GM18909 (cell line): ENCODE measurements around the gene UCN3.
"Not testable (repeated sequence)": the region's sequence is repeated elsewhere in the genome, so short reads cannot be mapped to it uniquely, and the experiment has no call there.

Experiments used
- ATAC-seq: cut with Tn5 transposase; IDR thresholded peaks from one replicate; pipeline ENCODE4 v1.9.1; 2021; ENCODE audit warnings: mild to moderate bottlenecking; ENCODE audit not compliant: unreplicated experiment, poor library complexity

The UCN3 gene

DNA sequence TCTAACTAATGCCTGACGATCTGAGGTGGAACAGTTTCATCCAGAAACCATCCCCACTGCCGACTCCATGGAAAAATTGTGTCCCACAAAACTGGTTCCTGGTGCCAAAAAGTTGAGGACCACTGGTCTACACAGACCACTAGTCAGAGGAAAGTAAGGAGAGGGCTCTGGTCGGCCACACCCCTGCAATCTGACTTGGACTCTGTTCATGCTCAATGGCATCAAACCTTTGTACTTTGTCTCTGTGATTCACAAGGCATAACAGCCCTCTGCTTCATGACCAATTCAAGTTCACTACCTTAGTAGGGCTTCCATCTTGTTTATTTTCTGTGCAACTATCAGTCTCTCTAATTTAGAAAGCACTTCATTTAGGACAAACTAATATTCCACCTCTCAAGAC is 38.0 kb downstream of the UCN3 start:
- ATAC-seq: no peak

DNA sequence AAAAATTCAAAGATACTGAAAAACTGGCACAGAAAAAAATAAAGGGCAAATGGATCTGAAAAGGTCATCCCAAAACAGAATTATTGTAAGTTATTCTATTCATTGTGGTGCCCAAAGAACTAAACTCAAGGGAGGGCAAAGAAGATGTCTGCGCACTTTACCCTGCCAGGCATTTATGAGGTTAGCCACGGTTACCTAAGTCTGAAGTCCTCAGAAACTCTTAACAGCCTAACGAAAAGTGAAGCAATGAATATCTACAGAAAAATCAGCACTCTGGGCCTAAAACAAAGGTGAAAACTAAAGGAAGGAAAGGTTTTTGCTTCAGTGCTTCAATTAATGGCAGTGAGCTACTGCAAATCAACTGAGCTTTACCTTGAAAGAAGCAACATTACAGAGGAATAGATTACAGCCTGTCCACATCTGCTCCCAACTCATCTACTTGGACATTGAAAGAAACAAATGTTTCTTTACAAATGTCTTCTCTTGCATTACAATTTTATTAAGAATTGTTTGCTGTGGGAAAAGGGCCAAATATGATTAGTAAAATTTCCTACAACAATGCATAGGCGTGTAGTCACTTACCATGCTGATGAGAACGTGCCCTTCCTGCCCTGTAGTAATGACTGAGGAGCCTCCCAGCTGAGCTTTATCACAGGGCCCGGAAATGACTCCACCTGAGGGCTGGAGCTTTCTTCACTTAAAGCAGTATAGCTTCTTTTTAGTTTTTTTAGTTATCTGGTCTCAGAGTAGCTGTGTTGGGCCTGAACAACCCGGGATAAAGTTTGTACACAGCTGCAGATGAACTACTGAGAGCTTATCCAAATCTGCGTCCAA is 39.7 kb downstream of the UCN3 start, which contains the start of gene TUBAL3:
Gene TUBAL3 (minus strand): TSS at position 621 of the 834 bp plus-strand sequence. CDS start 36 bp downstream, at position 585.
- no peak for ATAC-seq

- ATAC-seq: no peak
These were observed 42.2 kb downstream of the UCN3 start for GRCh38 chr10:5406918-5407317.

GRCh38 chr10:5410787-5411186 is 46.0 kb downstream of the UCN3 start:
- not testable (repeated sequence) for ATAC-seq

DNA sequence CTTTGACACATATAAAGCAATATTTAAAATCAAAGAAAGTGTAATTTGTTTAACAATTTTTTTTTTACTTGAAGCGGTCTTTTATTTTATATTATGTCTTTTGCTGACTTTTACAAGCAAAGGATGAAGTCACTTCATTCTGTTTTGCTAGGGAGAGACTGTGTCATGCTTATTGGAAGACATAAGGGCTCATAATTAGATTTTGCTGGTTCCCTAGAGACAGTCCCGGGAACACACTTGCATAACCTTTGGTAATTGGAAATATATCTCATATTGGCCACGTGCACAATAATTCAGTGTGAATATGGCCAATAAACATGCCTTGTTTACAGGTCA is 47.1 kb downstream of the UCN3 start:
- no peak for ATAC-seq

GRCh38 chr10:5412277-5412941 is 47.6 kb downstream of the UCN3 start, which contains the start of gene NET1:
Gene NET1, plus strand, starts transcription at chr10:5412557. Its CDS starts 136 bp downstream, at chr10:5412693.
- ATAC-seq: peak; percentile 99

DNA sequence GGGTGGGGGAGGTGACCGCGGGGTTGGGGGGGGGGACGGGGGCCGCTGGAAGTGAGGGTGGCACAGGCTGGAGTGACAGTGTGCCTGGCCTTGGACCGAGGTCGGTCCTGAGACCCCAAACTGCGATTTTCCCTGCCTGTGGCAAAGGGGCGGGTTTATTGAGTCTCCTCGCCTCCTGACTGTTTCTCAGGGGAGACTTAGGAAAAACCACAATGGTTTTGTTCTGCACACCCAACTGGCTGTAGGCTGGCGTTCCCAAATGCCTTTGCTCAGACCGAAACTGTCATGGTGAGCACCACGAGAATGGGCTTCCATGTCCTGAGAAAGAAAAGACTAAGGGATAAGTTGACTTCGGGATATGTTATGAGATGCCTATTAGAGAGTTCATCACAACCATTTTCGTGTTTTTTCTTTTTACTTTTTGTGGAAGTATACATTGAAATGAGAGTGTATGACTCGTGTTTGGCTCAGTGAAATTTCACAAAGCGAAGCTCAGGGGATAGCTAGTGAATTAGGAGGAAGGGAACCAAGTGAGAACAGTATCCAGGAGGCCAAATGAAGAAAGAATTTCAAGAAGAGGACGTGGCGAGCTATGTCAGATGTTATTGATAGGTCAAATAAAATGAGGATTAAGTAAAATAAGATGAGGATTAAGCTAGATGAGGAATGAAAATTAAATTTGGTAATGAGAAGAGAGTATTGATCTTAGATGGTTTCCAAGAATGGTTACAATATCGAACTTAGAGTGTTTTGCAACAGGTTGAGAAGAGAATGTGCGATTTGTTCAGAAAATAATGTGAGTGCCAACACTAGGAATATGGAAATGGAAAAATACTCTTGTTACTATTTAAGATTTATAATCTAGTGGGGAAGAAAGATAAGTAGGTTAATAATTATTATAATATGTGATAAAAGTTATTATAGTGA is 48.5 kb downstream of the UCN3 start:
- ATAC-seq: no peak

DNA sequence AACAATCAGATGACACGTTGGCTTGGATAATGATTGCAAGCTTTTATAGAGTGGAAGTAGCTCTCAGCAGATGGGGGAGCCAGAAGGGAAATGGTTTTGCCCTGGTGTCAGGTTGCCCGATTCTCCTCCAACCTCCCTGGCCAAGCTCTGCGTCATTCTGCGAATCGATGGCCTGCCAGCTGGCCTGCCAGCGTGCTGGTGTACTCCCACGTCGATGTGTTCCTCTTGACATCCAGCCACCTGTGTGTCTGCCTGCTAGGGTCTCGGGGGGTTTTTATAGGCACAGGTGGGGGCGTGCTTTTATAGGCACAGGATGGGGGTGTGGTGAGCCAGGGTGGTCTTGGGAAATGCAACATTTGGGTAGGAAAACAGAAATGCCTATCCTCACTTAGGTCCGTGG is 52.2 kb downstream of the UCN3 start:
- no peak for ATAC-seq

GRCh38 chr10:5418584-5418983 is 53.8 kb downstream of the UCN3 start:
- no peak for ATAC-seq

DNA sequence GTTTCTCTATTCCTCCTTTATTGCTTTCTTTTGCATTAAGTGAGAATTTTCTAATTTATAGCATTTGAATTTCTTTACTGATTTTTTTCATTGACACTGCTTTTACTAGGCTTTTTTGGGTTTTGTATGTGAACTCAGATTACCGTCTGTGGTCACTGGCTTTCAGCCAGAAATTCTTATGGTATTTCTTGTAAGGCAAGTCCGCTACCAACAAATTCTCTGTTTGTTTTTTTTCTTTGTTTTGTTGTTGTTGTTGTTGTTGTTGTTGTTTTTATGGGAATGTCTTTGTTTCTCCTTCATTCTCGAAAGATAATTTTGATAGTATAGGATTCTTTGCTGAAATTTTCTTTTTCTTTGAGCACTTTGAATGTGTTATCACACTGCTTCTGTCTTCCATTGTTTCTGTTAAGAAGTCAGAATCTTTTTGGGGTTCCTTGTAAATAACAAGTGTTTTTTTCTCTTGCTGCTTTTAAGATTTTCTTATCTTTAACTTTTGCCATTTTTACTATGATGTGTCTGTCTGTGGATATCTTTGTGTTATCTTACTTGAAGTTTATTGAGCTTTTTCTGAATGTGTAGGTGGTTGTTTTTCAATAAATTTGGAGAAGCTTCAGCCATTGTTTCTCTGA is 54.8 kb downstream of the UCN3 start:
- no peak for ATAC-seq

GRCh38 chr10:5423771-5424170 is 59.0 kb downstream of the UCN3 start:
- ATAC-seq: no peak
